Panc1 (cell line): ENCODE data around the gene CDK1. TPM values are rescaled to one million over a fixed set of nuclear protein-coding genes. Genes with fewer than 3 reads are reported as not detected.

Experiments used
- ATAC-seq: fragments of 200-7000 bp; cut with Tn5 transposase; 2 replicates; pipeline ENCODE4 v1.9.1; 2020; ENCODE audit warnings: mild to moderate bottlenecking, moderate library complexity
- BruUV-seq: library from RNA; stranded (reverse); fragments of 400-500 nt; replicated peaks from 2 replicates; lab custom pipeline; 2021; lab: Mats Ljungman, UMichigan
- CTCF ChIA-PET: fragments of 300-600 bp; sonication (Branson Sonifier 250); formaldehyde crosslinking; loops from one replicate; lab custom pipeline; 2022; ENCODE audit warnings: antibody characterized with exemption; lab: Charles Lee
- POLR2A ChIA-PET: fragments of 300-600 bp; sonication (Branson Sonifier 250); formaldehyde crosslinking; loops from one replicate; lab custom pipeline; 2022; ENCODE audit warnings: antibody characterized with exemption; lab: Charles Lee
- DNase-seq: peaks from one replicate; pipeline ENCODE4 v3.0.0-alpha.2; 2010; ENCODE audit warnings: low read depth, low spot score
- H3K27ac ChIP-seq: 2 replicates; pipeline ENCODE4 v1.5.1; 2011; ENCODE audit warnings: mild to moderate bottlenecking, low read length, inconsistent platforms
- H3K27me3 ChIP-seq: fragments of 200-500 bp; sonication (Bioruptor generic); 2 replicates; pipeline ENCODE4 v1.6.0; 2014; ENCODE audit warnings: low read length, inconsistent platforms; ENCODE audit not compliant: control insufficient read depth, insufficient read depth
- H3K36me3 ChIP-seq: fragments of 200-500 bp; sonication (Bioruptor generic); 2 replicates; pipeline ENCODE4 v1.5.1; 2014; ENCODE audit warnings: inconsistent platforms, mild to moderate bottlenecking, low read length, moderate library complexity; ENCODE audit not compliant: control insufficient read depth, insufficient read depth
- H3K4me1 ChIP-seq: 2 replicates; pipeline ENCODE4 v1.5.1; 2011; ENCODE audit warnings: inconsistent platforms, mild to moderate bottlenecking, low read length, moderate library complexity; ENCODE audit not compliant: control insufficient read depth, insufficient read depth
- H3K4me3 ChIP-seq, 2 experiments: 2 replicates each; pipeline ENCODE4 v1.5.1; 2011 to 2012; ENCODE audit warnings: low read depth in 2 of 2, low read length in 2 of 2, mild to moderate bottlenecking in 2 of 2, inconsistent platforms in 1 of 2, moderate library complexity in 1 of 2
- H3K9me3 ChIP-seq: fragments of 200-500 bp; sonication (Bioruptor generic); 2 replicates; pipeline ENCODE4 v1.5.1; 2014; ENCODE audit warnings: low read depth, mild to moderate bottlenecking, inconsistent platforms, low read length, moderate library complexity; ENCODE audit not compliant: control insufficient read depth, insufficient read depth
- POLR2AphosphoS5 ChIP-seq: IDR thresholded peaks from 2 replicates; pipeline ENCODE4 v1.6.1; 2012; ENCODE audit warnings: mild to moderate bottlenecking, low read depth, low read length, moderate library complexity
- REST ChIP-seq, 2 experiments: IDR thresholded peaks; 2 replicates each; pipeline ENCODE4 v1.6.1; 2011 to 2012; ENCODE audit warnings: low read depth in 2 of 2, control low read depth in 1 of 2, low read length in 1 of 2, mild to moderate bottlenecking in 1 of 2, moderate library complexity in 1 of 2; ENCODE audit not compliant: insufficient read depth in 1 of 2
- SIN3A ChIP-seq: IDR thresholded peaks from 2 replicates; pipeline ENCODE4 v1.6.1; 2012; ENCODE audit warnings: low read depth, mild to moderate bottlenecking, low read length, moderate library complexity, borderline replicate concordance; ENCODE audit not compliant: insufficient read depth
- TCF7L2 ChIP-seq: IDR thresholded peaks from 2 replicates; pipeline ENCODE4 v1.6.1; 2011; ENCODE audit warnings: mild to moderate bottlenecking, low read depth, low read length, inconsistent platforms
- in situ Hi-C: cut with HindIII; loops from 2 replicates; pipeline ENCODE4 v1.10.0; 2016; ENCODE audit warnings: low sequenced_read_pairs, low pct_unique_long_range_greater_than_20kb
- intact Hi-C: fragments of 100-400 bp; cut with micrococcal nuclease; formaldehyde crosslinking; loops from one replicate; pipeline ENCODE4 v1.10.0; 2022; ENCODE audit not compliant: unreplicated experiment
- total RNA-seq: library from RNA; stranded (reverse); gene quantifications from one replicate; pipeline ENCODE4 v1.2.1, GENCODE V29; 2021; ENCODE audit not compliant: unreplicated experiment
- TF ChIP-seq, protein P1 (sequence below): fragments of 450-650 bp; IDR thresholded peaks from 2 replicates; pipeline ENCODE4 v1.5.1; 2017; ENCODE audit warnings: mild to moderate bottlenecking

The CDK1 gene
- total RNA-seq, 1 experiment from 2014 or later: 75.5 TPM

- H3K36me3 ChIP-seq: peaks cover 4% of the 10 kb centered on the region; the same call in 1 of the 2 replicates
- H3K9me3 ChIP-seq: no peaks in the 10 kb centered on the region
- ChIA-PET CTCF (no interaction called here), POLR2A (no interaction called here)
- H3K4me3 ChIP-seq: no peak overlapping the region
- peaks cover 5% of the 10 kb centered on the region; the same call in 1 of the 2 replicates for H3K4me1 ChIP-seq
- no peak overlapping the region for H3K27ac ChIP-seq
- ATAC-seq (no peak), DNase-seq (no peak)
- in situ Hi-C loops (no loop called here), intact Hi-C loops (no loop called here)
- TF ChIP-seq, protein P1, sequence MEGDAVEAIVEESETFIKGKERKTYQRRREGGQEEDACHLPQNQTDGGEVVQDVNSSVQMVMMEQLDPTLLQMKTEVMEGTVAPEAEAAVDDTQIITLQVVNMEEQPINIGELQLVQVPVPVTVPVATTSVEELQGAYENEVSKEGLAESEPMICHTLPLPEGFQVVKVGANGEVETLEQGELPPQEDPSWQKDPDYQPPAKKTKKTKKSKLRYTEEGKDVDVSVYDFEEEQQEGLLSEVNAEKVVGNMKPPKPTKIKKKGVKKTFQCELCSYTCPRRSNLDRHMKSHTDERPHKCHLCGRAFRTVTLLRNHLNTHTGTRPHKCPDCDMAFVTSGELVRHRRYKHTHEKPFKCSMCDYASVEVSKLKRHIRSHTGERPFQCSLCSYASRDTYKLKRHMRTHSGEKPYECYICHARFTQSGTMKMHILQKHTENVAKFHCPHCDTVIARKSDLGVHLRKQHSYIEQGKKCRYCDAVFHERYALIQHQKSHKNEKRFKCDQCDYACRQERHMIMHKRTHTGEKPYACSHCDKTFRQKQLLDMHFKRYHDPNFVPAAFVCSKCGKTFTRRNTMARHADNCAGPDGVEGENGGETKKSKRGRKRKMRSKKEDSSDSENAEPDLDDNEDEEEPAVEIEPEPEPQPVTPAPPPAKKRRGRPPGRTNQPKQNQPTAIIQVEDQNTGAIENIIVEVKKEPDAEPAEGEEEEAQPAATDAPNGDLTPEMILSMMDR: no peak
- no peak for TF ChIP-seq TCF7L2
- no peak for TF ChIP-seq SIN3A
- TF ChIP-seq REST (IDR thresholded peaks at IDR 0.05; ENCODE audit: insufficient read depth in 1 of 2, low read depth in 2 of 2, low read length in 1 of 2): no peak
- TF ChIP-seq POLR2AphosphoS5: no peak
- peaks cover 59% of the 10 kb centered on the region for H3K27me3 ChIP-seq
- BruUV-seq: no TSS peak
Measured at GRCh38 chr10:60737242-60737641, 41.0 kb upstream of the CDK1 start.

DNA sequence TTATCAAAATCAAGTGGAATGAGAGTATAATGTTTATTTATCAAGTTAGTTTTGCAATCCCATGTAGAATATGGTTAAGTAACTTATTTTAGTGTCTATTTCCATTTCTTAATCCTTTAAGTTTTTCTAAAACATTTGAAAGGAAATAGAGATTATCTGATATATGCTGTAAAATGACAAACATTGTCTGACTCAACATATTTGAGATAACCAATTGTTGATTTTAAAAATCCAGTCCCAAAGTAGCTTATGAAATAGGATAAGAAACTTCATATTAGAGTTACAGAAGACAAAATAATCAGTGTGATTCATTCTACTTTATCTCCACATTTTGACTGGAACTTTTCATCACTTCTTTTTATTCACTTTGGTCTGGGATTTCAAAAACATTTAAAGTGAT is 38.7 kb upstream of the CDK1 start:
- no peaks in the 10 kb centered on the region for H3K9me3 ChIP-seq
- BruUV-seq: no TSS peak
- CTCF ChIA-PET: no interaction called here
- in situ Hi-C loops: no loop called here
- H3K4me3 ChIP-seq: no peak overlapping the region
- POLR2A ChIA-PET: no interaction called here
- no peak overlapping the region for H3K27ac ChIP-seq
- no peaks in the 10 kb centered on the region for H3K4me1 ChIP-seq
- ATAC-seq (no peak), DNase-seq (no peak)
- TF ChIP-seq SIN3A: no peak
- TF ChIP-seq, protein P1: no peak
- TF ChIP-seq POLR2AphosphoS5: no peak
- no peak for TF ChIP-seq TCF7L2
- no peak for TF ChIP-seq REST (IDR thresholded peaks at IDR 0.05; ENCODE audit: insufficient read depth in 1 of 2, low read depth in 2 of 2, low read length in 1 of 2)
- intact Hi-C loops: no loop called here
- H3K27me3 ChIP-seq: peaks cover 44% of the 10 kb centered on the region
- no peaks in the 10 kb centered on the region for H3K36me3 ChIP-seq
